GM13977 (cell line): ENCODE data around the gene SPRED1.

ENCODE experiments used
- DNase-seq: peaks from one replicate; pipeline ENCODE4 v3.0.0; 2012; ENCODE audit warnings: low spot score
- in situ Hi-C: fragments of 300-500 bp; cut with MboI; formaldehyde crosslinking; loops from one replicate; pipeline ENCODE4 v1.12.0; 2022; ENCODE audit warnings: low sequenced_read_pairs, low pct_unique_long_range_greater_than_20kb, mixed read lengths, inconsistent platforms; ENCODE audit not compliant: unreplicated experiment
- TF ChIP-seq, protein P1 (sequence below): IDR thresholded peaks from 2 replicates; pipeline ENCODE4 v1.5.1; 2012; ENCODE audit warnings: mild to moderate bottlenecking, control low read depth; ENCODE audit not compliant: insufficient read depth; ENCODE audit errors: extremely low read depth, missing control alignments

SPRED1 gene

DNA sequence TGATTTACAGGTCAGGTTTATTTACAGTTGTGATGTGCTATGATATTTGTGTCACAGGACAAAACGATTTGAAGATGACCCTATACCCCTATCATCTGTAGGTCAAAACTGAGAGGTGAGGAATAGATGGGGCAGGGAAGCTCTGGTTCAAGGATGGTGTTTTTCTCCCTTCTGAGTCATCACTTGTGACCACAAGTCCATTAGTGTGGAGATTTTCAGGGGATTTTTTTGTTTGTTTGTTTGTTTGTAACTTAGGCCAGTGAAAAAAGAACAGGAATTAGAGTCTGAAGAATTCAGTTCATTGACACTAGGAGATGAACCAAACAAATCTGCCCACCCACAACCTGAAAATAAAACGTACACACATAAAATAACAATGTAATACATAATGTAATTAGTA is 138.6 kb downstream of the SPRED1 start:
- TF ChIP-seq, protein P1, sequence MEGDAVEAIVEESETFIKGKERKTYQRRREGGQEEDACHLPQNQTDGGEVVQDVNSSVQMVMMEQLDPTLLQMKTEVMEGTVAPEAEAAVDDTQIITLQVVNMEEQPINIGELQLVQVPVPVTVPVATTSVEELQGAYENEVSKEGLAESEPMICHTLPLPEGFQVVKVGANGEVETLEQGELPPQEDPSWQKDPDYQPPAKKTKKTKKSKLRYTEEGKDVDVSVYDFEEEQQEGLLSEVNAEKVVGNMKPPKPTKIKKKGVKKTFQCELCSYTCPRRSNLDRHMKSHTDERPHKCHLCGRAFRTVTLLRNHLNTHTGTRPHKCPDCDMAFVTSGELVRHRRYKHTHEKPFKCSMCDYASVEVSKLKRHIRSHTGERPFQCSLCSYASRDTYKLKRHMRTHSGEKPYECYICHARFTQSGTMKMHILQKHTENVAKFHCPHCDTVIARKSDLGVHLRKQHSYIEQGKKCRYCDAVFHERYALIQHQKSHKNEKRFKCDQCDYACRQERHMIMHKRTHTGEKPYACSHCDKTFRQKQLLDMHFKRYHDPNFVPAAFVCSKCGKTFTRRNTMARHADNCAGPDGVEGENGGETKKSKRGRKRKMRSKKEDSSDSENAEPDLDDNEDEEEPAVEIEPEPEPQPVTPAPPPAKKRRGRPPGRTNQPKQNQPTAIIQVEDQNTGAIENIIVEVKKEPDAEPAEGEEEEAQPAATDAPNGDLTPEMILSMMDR, result no peak
- DNase-seq, result no peak
- in situ Hi-C loops, result no loop called here

DNA sequence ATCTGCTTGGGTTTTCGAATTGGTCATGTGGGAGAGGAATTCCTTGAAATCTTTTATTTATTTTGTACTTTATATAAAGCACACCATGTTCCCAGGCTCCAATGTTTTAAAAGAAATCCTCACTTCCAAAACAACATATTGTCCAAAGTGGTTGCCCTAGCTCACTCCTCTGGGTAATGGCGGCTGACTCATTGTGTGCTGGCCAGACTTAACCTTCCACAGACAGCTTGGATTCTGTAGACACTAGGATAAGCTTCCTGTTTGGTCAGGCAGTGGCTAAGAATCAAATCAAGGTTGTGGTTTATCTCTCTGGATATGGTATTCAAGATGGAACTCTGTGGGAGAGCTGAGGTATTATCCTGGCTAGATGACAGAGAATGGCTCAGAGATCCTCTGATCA is 145.5 kb downstream of the SPRED1 start:
- TF ChIP-seq, protein P1, result no peak
- in situ Hi-C loops, result no loop called here
- DNase-seq, result no peak

DNA sequence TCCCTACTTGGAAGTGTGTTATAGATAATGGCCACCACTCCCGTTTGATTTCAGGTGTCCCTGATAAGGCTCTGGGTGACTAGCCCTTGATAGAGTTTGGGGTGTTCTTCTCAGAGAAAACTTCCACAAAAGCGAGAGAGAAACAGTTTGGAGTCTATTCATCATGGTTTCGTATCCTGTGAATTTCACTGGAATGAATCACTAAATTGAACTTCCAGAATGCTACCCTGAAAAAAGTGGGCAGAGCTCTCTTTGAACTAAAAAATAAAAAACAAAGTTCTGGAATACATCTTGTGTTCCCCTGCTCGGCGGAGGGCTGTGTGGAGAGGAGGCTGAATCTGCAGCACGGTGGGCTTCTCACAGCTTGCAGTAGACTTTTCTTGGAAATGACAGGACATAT is 148.5 kb downstream of the SPRED1 start:
- in situ Hi-C loops, result no loop called here
- DNase-seq, result no peak
- TF ChIP-seq, protein P1, result no peak

DNA sequence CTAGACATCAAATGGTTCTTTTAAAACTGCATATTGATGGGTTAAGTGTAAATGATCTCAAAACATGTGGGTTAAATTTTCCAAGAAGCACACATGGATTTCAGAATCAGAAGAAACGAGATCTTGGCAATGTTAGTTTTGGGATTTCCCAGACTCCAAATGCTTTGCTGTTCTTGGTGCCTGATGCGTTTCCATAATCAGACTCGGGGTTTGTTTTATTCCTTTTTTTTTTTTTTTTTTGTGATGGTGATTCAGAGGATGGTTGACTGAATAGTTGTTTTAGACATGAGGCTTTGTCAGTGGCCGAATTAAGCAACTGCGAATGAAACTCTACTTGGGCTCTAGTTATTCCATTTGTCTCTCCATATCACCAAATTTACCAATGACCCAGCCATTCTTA is 149.1 kb downstream of the SPRED1 start:
- TF ChIP-seq, protein P1, result no peak
- DNase-seq, result no peak
- in situ Hi-C loops, result no loop called here

DNA sequence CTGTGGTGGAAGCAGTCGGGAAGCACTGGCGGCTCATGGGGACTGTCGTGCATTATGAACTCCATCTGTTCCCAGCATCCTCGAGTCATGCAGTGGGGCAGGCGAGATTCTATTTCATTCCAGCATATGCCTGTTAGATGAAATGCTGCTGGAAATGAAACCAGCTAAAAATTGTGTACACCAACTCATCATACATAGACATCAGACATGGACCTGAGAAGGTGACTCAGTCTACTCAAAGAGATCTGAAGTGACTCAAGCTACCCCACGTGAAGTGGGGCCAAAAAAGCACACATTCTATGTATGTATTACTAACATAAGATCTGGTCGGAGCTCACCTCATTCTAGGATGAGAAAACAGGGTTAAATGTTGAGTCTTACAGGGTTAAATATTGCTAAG is 153.8 kb downstream of the SPRED1 start:
- TF ChIP-seq, protein P1, result no peak
- in situ Hi-C loops, result no loop called here
- no peak for DNase-seq
